Activated naive CD4-positive, alpha-beta T cell treated with Interleukin-2 at 50 U/mL for 16 hours (primary cell): Measurements from ENCODE around the gene ZNF329.
A peak's percentile ranks its signal among the peaks of the same experiment; 100 is the strongest.
"Not testable (repeated sequence)": the region's sequence is repeated elsewhere in the genome, so short reads cannot be mapped to it uniquely, and the experiment has no call there.

Experiments
- DNase-seq: peaks from one replicate; pipeline ENCODE4 v3.0.0-alpha.2; 2020

ZNF329 gene

DNA sequence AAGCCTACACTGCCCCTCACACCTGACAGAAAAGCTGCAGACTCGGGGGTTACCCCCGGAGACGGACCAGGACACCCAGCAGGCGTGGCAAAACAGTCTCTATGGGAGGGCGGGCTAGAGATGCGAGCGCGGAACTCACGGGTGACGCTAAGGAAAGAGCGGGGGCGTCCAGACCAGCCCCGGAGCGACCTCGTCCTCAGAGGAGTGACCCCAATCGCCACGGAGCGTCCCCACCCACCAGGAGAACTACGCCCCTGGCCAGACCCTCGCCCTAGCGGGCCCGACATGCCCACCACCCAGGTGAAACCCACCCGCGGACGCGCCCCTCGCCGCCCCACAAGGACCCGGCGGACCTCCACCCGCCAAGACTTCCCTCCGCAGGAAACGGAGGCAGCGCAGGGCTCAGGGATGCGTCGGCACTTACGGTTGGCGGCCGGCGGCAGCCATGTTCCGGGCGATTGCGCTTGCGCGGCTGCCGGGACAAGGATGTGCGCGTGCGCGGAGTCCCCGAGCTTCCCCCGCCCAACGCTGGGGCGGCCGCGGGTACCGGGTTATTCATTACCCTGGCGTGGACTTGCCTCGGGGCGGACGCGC lies at the start of gene ZNF329:
TSS of gene ZNF329 (minus strand) at position 462 of the 594 bp plus-strand sequence. CDS start 21,286 bp downstream, outside the sequence.
- DNase-seq = peak; percentile 94

DNA sequence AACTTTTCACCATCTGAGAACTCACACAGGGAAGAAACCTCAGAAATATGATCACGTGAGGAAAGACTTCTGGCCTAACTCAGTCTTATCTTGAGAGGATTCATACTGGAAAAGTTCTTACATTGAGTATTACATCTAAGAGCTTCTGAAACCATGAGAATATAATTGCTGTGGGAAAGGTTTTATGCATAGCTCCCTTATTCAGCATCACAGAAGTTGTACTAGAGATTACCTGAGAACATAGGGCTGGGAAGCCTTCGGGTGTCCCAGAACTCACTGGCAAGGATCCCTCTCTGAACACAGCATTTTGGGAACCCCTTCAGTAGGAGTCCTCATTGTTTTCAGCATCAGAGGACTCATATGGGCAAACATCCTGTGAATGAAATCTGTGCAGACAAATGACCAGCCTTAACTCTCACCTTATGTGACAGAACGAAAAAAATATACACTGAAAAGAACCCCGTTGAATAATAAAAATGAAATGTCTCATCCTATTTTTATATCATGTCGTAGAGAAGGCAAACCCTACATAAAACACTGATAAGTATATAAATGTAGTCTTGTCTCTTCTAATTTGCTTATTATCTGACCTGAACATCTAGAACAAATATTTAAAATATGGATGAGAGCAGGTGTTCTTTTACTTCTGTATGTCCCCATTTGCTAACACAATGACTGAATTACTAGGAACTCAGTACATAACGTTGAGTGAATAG lies 46.5 kb upstream of the ZNF329 start:
- no peak for DNase-seq

DNA sequence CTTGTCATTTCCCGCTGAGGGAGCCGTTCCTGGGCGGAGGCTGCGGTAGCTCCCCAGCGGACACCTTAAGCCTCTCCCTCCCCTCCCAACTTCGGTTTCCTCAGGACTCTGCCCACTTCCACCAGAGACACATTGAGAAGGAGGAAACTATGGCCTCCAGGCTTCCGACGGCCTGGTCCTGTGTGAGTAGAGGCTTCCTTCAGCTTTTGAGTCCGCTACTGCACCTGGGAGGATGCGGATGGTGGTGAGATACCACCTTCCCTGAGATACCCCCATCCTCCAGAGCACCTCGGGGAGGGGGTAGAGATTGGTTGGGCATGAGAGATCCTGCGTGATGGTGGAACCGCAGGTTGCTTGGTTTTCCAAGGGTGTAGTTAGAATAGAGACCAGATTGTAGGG lies 33.2 kb upstream of the ZNF329 start:
- DNase-seq = no peak

DNA sequence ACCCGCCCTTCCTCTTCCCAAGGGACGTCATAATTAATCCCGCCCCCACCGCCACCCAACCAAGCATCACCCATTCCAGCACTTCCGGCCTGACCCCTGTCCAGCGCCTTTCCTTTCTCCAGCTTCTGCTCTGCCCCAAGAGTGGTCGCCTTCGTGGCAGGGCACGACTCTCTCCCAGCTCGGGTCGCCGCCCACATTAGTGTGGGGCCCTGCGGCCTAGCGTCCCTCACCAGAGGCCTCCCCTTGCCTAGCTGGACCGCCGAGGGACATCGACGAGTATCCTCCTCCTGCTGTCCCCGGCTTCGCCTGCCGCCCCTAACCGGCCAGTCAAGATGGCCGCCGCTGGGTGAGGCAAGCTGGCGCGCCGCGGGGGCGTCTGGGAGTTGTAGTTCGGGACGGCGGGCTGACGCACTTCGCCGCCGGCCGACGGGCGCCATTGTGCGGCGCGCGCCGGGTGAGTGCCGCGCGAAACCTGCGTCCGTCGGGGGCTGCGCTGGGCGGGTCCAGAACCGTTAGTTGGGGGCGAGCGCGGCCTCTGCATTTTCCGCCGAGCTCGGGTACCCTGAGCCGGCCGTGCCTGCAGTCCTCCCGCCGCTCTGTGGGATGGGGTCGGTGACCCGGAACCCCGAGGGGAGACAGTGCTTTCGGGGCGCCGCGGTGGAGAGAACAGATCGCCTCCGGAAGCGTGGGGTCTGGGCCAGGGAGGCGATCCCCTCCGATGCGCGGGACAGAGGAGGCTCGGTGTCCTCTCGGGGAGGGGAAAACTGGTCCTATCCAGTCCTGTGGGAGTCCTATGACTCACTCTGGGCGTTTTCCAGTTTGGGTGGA lies 32.6 kb upstream of the ZNF329 start, which contains the start of gene ZNF274:
TSS of gene ZNF274 (plus strand) at position 73 of the 828 bp plus-strand sequence. CDS start 905 bp downstream, outside the sequence.
- DNase-seq = peak; percentile 94

DNA sequence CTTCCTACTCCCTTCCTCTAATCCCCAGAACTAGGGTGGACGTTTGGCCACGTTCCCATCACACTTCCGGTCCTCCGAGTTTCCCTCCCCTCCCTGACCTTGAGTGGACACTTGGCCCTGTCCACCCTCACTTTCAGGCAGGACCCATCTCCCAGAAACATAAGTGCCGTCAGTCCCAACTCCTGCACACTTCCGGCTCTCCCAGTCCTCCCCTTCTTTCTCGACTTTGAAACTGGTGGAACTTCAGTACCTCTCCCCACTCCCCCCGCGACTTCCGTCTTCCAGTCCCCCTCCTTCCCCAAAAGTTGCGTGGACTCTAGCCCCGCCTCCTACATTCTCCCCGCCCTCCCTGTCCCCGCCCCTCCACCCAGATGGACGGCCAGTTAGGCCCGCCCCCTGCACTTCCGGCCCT lies 32.0 kb upstream of the ZNF329 start:
- no peak for DNase-seq

DNA sequence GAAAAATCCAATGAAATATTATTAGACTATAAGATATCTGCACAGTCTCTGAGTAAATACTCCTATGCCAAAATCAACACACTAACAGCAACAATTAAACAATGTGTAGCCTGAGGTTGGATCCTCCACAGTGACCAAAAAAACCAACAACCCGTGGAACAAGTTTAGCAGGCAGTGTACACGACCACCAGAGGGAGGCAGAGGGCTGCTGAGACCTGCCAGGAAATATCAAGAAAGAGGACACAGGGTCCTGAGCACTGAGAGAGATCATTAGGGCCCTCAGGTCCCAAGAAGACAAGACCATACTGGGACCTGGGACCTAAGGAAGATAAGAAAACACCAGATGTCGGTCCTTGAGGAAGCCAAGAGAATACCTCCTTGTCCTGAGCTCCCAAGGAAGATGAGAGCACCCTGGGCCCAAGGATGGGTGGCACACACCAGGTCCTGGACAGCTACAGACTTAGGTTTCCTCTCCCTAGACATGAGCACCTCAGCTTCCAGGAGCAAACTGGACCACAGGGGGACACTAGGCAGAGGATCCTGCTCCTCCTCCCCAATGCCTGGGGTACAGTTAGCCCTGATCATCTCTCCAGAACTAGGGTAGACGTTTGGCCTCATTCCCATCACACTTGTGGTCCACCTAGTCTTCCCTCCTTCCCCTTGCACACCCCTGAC lies 31.4 kb upstream of the ZNF329 start:
- peak; percentile 68 for DNase-seq

DNA sequence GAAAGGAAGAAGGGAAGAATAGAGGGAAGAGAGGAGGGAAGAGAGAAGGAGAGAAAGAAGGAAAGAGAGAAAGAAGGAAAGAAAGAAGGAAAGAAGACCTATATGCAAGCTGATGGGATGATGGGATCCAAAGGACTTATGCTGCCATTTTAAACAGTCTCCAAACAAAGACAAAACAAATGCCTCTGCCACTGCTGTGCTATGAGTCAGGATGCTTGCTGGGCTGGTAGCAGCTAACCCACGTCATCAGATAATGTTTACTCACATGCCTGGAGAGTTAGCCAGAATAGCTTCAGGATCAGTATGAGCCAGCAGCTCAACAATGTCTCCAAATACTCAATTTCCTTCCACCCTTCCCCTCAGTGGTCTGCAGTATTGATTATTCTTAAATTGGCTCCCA lies 20.3 kb upstream of the ZNF329 start:
- no peak for DNase-seq

DNA sequence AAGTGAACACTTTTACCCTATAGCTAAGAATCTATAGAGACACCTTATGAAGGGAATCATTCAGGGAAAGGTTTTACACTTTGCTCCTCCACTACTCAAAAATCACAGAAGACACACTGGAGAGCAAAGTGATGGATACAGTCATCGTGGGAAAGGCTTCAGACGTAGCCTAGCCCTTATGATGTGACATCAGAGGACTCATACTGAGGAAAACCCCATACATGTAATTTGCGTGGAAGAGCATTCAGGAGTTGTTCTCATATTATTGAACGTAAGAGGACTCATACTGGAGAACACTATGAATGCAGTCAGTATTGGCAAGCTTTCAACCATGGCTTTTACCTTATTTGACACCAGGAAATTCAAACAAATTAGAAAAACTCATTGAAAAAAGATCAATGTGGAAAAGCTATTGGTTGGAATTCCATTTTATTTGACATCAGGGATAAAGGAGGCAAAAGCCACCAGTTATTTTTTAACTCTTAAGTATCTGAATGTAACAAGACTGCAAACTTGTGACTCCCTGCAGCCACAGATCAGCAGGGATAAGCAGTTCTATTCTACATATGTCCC lies 16.2 kb upstream of the ZNF329 start:
- no peak for DNase-seq

DNA sequence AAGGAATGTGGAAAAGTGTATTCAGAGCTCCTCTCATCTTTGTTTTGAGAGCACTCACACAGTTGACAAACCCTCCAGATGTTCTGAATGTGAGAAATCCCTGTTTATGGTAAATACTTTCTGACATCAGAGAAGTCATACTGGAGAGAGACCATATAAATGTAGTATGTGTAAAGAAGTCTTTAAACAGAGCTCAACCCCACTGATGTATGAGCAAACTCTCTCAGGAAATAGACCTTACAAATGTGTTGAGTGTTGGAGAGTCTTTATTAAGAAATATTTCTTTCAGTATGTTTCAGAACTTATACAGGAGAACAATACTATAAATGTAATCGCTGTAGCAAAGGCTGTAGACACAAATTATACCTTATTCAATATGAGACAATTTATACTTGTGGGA lies 15.7 kb upstream of the ZNF329 start:
- DNase-seq = no peak

DNA sequence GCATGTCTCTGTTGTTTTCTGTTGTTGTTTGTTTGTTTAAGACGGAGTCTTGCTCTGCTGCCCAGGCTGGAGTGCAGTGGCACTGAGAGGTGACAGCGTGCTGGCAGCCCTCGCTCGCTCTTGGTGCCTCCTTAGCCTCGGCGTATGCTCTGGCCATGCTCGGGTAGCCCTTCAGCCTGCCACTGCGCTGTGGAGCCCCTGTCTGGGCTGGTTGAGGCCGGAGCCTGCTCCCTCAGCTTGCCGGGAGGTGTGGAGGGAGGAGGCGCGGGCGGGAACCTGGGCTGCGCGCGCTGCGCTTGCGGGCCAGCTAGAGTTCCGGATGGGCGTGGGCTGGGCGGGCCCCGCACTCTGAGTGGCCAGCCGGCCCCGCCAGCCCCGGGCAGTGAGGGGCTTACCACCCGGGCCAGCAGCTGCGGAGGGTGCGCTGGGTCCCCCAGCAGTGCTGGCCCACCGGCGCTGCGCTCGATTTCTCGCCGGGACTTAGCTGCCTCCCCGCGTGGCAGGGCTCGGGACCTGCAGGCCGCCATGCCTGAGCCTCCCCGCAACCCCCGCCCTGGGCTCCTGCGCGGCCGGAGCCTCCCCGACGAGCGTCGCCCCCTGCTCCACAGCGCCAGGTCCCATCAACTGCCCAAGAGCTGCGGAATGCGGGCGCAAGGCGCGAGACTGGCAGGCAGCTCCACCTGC lies 6.6 kb upstream of the ZNF329 start:
- no peak for DNase-seq

DNA sequence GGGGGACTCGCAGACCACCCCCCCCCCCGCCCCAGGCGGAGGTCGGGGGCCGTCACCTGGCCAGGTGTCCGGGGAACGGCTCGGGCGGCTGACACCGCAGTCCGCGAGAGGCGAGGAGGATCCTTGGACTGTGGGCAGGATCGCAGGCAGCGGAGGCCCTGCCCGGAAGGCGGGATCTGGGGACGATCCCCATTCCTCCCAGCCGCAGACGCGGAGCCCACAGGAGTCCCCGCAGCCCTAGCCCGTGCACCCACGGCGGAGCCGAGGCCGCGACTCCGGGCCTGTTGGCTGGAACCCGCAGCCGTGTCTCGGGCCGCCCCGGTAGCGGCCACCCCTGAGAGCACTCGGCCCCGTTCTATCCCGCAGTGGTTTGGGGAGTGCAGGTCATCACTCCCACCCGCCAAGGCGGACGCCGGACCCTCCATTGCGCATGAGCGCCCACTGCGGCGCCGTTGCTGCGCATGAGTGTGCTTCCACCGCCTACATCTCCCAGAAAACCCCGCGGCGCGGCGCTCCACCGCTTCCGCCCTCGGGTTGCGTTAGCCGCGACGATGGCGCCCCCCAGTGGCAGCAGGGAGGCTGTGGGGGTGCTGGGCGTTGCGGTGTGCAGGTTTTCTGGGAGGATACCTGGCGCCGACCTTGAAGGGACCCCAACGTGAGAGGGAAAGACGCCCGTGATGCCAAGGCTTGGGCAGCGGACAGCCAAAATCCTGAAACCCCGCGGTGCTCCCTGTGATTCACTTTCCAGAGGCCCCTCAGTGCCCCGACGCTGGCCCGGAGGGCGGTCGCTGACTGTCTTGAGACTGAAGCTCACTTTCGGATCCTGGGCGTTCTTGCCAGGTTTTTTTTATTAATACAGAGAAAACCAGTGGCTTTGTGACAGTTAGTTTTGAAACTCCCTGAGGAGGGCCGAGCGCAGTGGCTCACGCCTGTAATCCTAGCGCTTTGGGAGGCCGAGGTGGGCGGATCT lies 4.4 kb upstream of the ZNF329 start:
- DNase-seq = peak; percentile 97

DNA sequence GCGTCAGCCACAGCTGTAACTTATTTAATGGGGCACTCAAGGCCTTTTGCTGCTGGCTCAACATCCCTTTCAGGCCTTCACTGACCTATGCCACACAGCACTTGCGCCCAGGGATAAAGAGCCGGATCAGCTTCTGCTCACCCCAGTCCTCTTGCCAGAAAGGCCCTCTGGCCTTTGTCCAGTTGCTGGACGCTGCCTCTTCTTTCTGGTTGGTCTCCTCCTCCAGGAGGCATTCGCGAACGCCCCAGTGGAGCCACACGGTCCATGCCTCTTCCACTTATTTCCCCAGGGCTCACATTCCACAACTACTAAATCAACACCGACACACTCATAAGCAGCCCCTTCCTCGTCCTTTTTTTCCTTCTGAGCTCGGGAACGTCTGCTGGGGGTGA lies 3.7 kb upstream of the ZNF329 start:
- no peak for DNase-seq

DNA sequence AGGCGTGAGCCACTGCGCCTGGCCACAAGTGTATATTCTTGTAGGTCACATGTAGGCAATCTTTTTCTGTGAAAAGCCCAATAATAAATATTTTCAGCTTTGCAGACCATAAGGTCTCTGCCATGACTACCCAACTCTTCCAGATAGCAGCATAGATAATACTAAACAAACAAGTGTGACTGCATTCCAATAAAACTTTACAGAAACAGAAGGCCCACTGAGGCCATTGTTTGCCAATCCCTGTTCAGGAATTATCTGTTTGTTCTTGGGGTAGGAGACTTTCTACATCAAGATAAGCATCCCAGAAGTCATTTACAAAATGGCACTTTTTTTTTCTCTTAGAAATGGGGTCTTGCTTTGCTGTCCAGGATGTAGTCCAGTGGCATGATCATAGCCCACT lies 2.8 kb upstream of the ZNF329 start:
- DNase-seq = no peak

DNA sequence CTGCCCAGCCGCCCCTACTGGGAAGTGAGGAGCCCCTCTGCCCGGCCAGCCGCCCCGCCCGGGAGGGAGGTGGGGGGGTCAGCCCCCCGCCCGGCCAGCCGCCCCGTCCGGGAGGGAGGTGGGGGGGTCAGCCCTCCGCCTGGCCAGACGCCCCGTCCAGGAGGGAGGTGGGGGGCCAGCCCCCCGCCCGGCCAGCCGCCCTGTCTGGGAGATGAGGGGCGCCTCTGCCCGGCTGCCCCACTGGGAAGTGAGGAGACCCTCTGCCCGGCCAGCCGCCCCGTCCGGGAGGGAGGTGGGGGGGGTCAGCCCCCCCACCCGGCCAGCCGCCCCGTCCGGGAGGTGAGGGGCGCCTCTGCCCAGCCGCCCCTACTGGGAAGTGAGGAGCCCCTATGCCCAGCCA lies 3.1 kb downstream of the ZNF329 start:
- not testable (repeated sequence) for DNase-seq

DNA sequence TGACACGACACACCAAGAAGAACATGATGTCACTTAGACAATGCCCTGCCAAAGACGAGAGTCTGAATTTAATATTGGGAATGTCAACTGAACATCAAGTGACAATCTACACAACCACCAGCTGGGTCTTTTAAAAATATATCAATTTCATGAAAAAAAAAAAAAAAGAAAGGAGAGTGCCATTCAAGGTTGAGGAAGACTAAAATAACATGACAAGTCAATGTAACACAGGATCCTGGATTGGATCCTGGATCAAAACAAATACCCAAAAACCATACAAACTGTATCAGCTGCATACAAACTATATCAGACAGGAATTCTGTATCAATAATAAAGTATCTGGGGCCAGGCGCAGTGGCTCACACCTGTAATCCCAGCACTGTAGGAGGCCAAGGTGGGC lies 4.7 kb downstream of the ZNF329 start:
- DNase-seq = no peak

DNA sequence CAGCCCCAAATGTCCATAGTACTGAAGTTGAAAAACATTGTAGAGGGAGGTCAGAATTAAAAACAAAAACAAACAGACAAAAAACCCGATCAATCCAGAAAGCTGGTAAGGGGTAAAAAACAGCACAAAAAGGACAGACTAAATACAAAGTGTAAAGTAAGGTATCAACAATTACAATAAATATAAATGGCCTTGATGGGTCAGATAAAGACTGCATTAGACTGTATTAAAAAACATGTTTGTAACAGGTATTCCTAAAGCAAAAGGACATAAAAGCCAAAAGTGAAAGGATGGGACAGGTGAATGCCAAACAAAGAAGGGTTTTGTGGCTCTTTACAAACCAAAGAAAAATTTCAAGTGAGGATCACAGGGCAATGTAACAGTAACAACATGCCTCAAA lies 16.3 kb downstream of the ZNF329 start:
- DNase-seq = no peak

DNA sequence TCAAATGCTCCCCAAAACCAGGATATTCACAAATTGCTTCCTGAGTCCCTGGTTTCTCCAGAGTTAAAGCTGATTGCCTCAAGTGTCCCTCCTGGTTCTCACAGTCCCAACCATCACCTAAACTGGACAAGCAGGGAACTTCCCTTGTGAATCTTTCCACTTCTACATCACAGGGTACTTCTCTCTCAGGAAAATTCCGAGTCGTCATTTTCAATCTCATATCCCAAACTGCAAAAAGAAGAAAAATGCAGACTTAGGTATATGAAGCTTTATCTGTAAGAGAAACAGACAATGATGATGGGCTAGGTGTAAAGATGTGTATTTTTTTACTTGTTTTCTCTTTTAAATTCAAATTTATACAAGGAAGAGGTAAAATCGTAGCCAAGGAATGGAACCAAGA lies 21.3 kb downstream of the ZNF329 start:
- no peak for DNase-seq

DNA sequence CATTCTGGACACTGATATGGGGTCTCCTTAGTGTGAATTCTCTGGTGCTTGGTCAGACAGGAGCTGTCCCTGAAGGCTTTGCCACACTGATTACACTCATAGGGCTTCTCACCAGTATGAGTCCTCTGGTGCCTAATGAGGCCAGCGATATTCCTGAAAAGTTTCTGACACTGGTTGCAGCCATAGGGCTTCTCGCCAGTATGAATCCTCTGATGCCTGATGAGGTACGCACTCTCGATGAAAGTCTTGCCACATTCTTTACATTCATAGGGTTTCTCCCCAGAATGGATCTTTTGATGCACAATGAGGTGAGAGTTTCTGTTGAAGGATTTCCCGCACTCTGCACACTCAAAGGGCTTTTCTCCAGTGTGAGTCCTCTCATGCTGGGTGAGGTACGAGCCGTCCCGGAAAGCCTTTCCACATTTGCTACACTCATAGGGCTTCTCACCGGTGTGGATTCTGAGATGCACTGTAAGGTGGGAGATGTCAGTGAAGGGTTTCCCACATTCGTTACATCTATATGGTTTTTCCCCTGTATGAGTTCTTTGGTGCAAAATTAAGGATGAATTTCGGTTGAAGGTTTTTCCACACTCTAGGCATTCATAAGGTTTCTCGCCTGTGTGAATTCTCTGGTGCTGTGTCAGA lies 22.4 kb downstream of the ZNF329 start:
- DNase-seq = no peak

DNA sequence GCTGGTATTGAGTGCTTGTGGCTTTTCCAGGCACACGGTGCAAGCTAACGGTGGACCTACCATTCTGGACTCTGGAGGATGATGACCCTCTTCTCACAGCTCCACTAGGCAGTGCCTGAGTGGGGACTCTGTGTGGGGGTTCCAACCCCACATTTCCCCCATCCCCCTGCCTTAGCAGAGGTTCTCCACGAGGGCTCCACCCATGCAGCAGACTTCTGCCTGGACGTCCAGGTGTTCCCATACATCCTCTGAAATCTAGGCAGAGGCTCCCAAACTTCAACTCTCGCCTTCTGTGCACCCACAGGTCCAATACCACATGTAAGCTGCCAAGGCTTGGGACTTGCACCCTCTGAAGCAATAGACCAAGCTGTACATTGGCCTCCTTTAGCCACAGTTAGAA lies 27.2 kb downstream of the ZNF329 start:
- DNase-seq = no peak

DNA sequence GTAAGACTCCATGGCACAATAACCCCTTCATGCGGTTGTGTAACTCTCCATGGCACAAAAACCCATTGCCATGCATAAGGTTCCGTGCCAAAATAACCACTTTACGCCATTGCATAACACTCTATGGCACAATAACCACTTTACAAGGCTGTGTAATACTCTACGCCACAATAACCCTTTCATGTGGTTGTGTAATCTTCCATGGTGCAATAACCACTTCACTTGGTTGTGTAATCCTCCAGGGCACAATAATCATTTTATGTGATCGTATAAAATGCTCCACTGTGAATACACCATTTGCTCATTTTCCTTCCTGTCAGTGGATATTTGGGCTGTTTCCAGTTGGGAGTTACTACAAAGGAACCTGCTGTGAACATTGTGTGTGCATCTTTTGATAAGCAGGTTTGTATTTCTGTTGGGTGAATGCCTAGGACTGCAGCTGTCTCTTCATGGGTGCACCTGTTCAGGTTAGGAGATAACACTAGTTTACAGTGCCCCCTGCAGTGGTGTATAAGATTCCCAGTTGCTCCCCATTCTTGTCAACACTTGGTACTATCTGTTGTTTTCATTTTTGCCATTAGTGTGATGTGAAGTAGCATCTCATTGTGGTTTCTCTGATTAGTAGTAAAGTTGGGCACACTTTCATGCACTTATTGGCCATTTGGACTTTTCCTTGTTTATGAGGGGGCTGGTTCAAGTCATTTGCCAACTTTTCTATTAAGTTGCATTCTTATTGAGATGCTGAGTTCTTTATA lies 31.4 kb downstream of the ZNF329 start:
- no peak for DNase-seq
